GM12801 (cell line): ENCODE data around the gene CFB.

ENCODE experiments used
- CTCF ChIP-seq: IDR thresholded peaks from one replicate; pipeline ENCODE4 v1.5.1; 2011; ENCODE audit warnings: control low read depth; ENCODE audit not compliant: insufficient read length; ENCODE audit errors: extremely low read depth

CFB gene

GRCh38 chr6:31920811-31921210, 25.1 kb upstream of the CFB start:
- no peak for TF ChIP-seq CTCF

- no peak for TF ChIP-seq CTCF
These were observed 23.0 kb upstream of the CFB start for GRCh38 chr6:31922942-31923341.

- no peak for TF ChIP-seq CTCF
These were observed 18.5 kb upstream of the CFB start, which contains the start of gene C2 for GRCh38 chr6:31927242-31927862. Gene C2 (plus strand): TSS chr6:31927717. CDS start chr6:31927753, 36 bp downstream.

GRCh38 chr6:31927863-31928671, 17.8 kb upstream of the CFB start:
- TF ChIP-seq CTCF, result no peak

GRCh38 chr6:31928672-31928939, 17.3 kb upstream of the CFB start:
- no peak for TF ChIP-seq CTCF

- no peak for TF ChIP-seq CTCF
These were observed 14.9 kb upstream of the CFB start for GRCh38 chr6:31930962-31931361.

GRCh38 chr6:31933537-31933936, 12.4 kb upstream of the CFB start:
- no peak for TF ChIP-seq CTCF
